Measurements from ENCODE around the gene ZNF48.

GRCh38 chr16:30439720-30440348 is 44.6 kb downstream of the ZNF48 start:
- TF ChIP-seq POLR2A (IDR thresholded peaks at IDR 0.05) (no peak), CTCF (IDR thresholded peaks at IDR 0.05) (no peak), POLR2AphosphoS5 (IDR thresholded peaks at IDR 0.05) (no peak)

Data from prostate gland (tissue), 2 donors.